H1 (cell line): ENCODE results near the gene PTPN5. TPM values are rescaled to one million over a fixed set of nuclear protein-coding genes. Genes with fewer than 3 reads are reported as not detected.

Source experiments
- CTCF ChIA-PET: fragments of 300-600 bp; sonication (Branson Sonifier 250); formaldehyde crosslinking; loops from one replicate; lab custom pipeline; 2021; ENCODE audit not compliant: partially characterized antibody; lab: Charles Lee
- POLR2A ChIA-PET: fragments of 300-600 bp; sonication (Branson Sonifier 250); formaldehyde crosslinking; loops from one replicate; lab custom pipeline; 2021; ENCODE audit warnings: inconsistent platforms; ENCODE audit not compliant: partially characterized antibody; lab: Charles Lee
- DNase-seq, 2 experiments: peaks; one replicate each; pipeline versions ENCODE4 v3.0.0 to v3.0.0-alpha.2; 2010 to 2022; ENCODE audit warnings: low spot score in 2 of 2, low read depth in 1 of 2, mixed read lengths in 1 of 2
- FAIRE-seq: peaks from 2 replicates; lab custom pipeline; 2011; peaks lifted over from hg19 to GRCh38; lab: Jason Lieb, UNC
- H2AFZ ChIP-seq: 2 replicates; pipeline ENCODE4 v1.8.1; 2012; ENCODE audit warnings: low read length, inconsistent platforms
- H2AK5ac ChIP-seq: 2 replicates; pipeline ENCODE4 v1.6.1; 2013; ENCODE audit warnings: low read depth, low read length
- H2BK120ac ChIP-seq: replicated peaks from 2 replicates; pipeline ENCODE3; 2013; ENCODE audit warnings: low read depth, low read length, inconsistent platforms
- H2BK12ac ChIP-seq: 2 replicates; pipeline ENCODE4 v1.6.1; 2013; ENCODE audit warnings: low read depth, low read length
- H2BK15ac ChIP-seq: 2 replicates; pipeline ENCODE4 v1.6.1; 2013; ENCODE audit warnings: low read length
- H2BK20ac ChIP-seq: 2 replicates; pipeline ENCODE4 v1.6.1; 2013; ENCODE audit warnings: low read length
- H2BK5ac ChIP-seq: 2 replicates; pipeline ENCODE4 v1.6.1; 2013; ENCODE audit warnings: low read depth, low read length
- H3K14ac ChIP-seq: 2 replicates; pipeline ENCODE4 v1.6.1; 2013; ENCODE audit warnings: inconsistent platforms; ENCODE audit not compliant: insufficient read length
- H3K18ac ChIP-seq: 2 replicates; pipeline ENCODE4 v1.6.1; 2013; ENCODE audit warnings: low read length; ENCODE audit errors: extremely low read depth
- H3K23ac ChIP-seq: 2 replicates; pipeline ENCODE4 v1.6.1; 2013; ENCODE audit warnings: inconsistent platforms; ENCODE audit not compliant: insufficient read length
- H3K23me2 ChIP-seq: 2 replicates; pipeline ENCODE4 v1.6.1; 2013; ENCODE audit warnings: low read depth, low read length
- H3K27ac ChIP-seq: 2 replicates; pipeline ENCODE4 v1.6.1; 2011; ENCODE audit warnings: low read depth, low read length, inconsistent platforms
- H3K27me3 ChIP-seq, 4 experiments: replicated peaks in 1 of 4; 1 replicate in 1 of 4; 2 replicates in 3 of 4; pipeline versions ENCODE4 v1.6.1 to v1.8.1; 2011 to 2013; ENCODE audit warnings: low read length in 3 of 4, mild to moderate bottlenecking in 3 of 4, inconsistent platforms in 2 of 4, mixed read lengths in 2 of 4, moderate library complexity in 1 of 4; ENCODE audit not compliant: control insufficient read depth in 3 of 4, insufficient read depth in 3 of 4; ENCODE audit errors: extremely low read depth in 1 of 4
- H3K36me3 ChIP-seq, 4 experiments: 2 replicates each; pipeline versions ENCODE4 v1.6.1 to v1.8.1; 2011 to 2013; ENCODE audit warnings: mild to moderate bottlenecking in 4 of 4, low read length in 3 of 4, moderate library complexity in 2 of 4, control low read depth in 1 of 4, inconsistent platforms in 1 of 4; ENCODE audit not compliant: insufficient read depth in 4 of 4, control insufficient read depth in 2 of 4
- H3K4ac ChIP-seq: replicated peaks from 2 replicates; pipeline ENCODE3; 2013; ENCODE audit warnings: low read length, low read depth, mixed read lengths, inconsistent platforms; ENCODE audit not compliant: insufficient read length
- H3K4me1 ChIP-seq, 4 experiments: replicated peaks in 1 of 4; 1 replicate in 1 of 4; 2 replicates in 3 of 4; pipeline versions ENCODE4 v1.6.1 to v1.8.1; 2011 to 2013; ENCODE audit warnings: low read length in 3 of 4, inconsistent platforms in 2 of 4, mixed read lengths in 1 of 4; ENCODE audit not compliant: insufficient read depth in 4 of 4, control insufficient read depth in 3 of 4
- H3K4me2 ChIP-seq, 2 experiments: 2 replicates each; pipeline versions ENCODE4 v1.6.1 to v1.8.1; 2011 to 2013; ENCODE audit warnings: low read depth in 2 of 2, low read length in 2 of 2, control low read depth in 1 of 2, inconsistent platforms in 1 of 2, mild to moderate bottlenecking in 1 of 2; ENCODE audit not compliant: insufficient read depth in 1 of 2
- H3K4me3 ChIP-seq, 4 experiments: fragments of 200-600, 300-600 bp in 1 of 4; sonication (generic), shearing (Covaris generic), sonication (Bioruptor Twin) in 1 of 4; 2 replicates each; pipeline versions ENCODE4 v1.5.1 to v1.8.1; 2011 to 2016; ENCODE audit warnings: low read length in 4 of 4, low read depth in 3 of 4, control low read depth in 2 of 4, inconsistent platforms in 2 of 4, mild to moderate bottlenecking in 2 of 4, mixed read lengths in 1 of 4, moderate library complexity in 1 of 4; ENCODE audit not compliant: insufficient read depth in 2 of 4; ENCODE audit errors: extremely low read depth in 1 of 4
- H3K56ac ChIP-seq: replicated peaks from 2 replicates; pipeline ENCODE3; 2013; ENCODE audit warnings: low read depth, mild to moderate bottlenecking, mixed read lengths, low read length, inconsistent platforms; ENCODE audit not compliant: insufficient read length
- H3K79me1 ChIP-seq: 2 replicates; pipeline ENCODE4 v1.6.1; 2013; ENCODE audit warnings: low read depth, low read length, control low read depth
- H3K79me2 ChIP-seq, 2 experiments: 2 replicates each; pipeline versions ENCODE4 v1.6.1 to v1.8.1; 2012 to 2013; ENCODE audit warnings: low read length in 2 of 2, mild to moderate bottlenecking in 2 of 2, inconsistent platforms in 1 of 2; ENCODE audit not compliant: insufficient read depth in 2 of 2, control insufficient read depth in 1 of 2
- H3K9ac ChIP-seq, 4 experiments: replicated peaks in 1 of 4; 1 replicate in 1 of 4; 2 replicates in 3 of 4; pipeline versions ENCODE4 v1.6.1 to v1.8.1; 2011 to 2013; ENCODE audit warnings: low read depth in 3 of 4, low read length in 3 of 4, control low read depth in 2 of 4, mild to moderate bottlenecking in 2 of 4, moderate library complexity in 2 of 4, inconsistent platforms in 1 of 4; ENCODE audit errors: extremely low read depth in 1 of 4
- H3K9me3 ChIP-seq, 2 experiments: 2 replicates each; pipeline versions ENCODE4 v1.6.1 to v1.8.1; 2012 to 2013; ENCODE audit warnings: mild to moderate bottlenecking in 2 of 2, moderate library complexity in 2 of 2, control low read depth in 1 of 2, inconsistent platforms in 1 of 2, low read depth in 1 of 2, low read length in 1 of 2, mixed read lengths in 1 of 2; ENCODE audit not compliant: insufficient read depth in 2 of 2
- H4K20me1 ChIP-seq, 2 experiments: replicated peaks in 1 of 2; 2 replicates each; pipeline versions ENCODE3 to v1.8.1; 2011 to 2013; ENCODE audit warnings: inconsistent platforms in 2 of 2, low read length in 2 of 2, mild to moderate bottlenecking in 1 of 2; ENCODE audit not compliant: insufficient read depth in 2 of 2, control insufficient read depth in 1 of 2
- H4K5ac ChIP-seq: 2 replicates; pipeline ENCODE4 v1.6.1; 2013; ENCODE audit warnings: low read length, low read depth, mixed read lengths, inconsistent platforms; ENCODE audit not compliant: insufficient read length
- H4K8ac ChIP-seq: 2 replicates; pipeline ENCODE4 v1.8.0; 2013; ENCODE audit warnings: mild to moderate bottlenecking, moderate library complexity, low read length, inconsistent platforms; ENCODE audit not compliant: insufficient read depth; ENCODE audit errors: extremely low read depth
- H4K91ac ChIP-seq: replicated peaks from 2 replicates; pipeline ENCODE3; 2013; ENCODE audit warnings: low read length, mixed read lengths, inconsistent platforms; ENCODE audit not compliant: insufficient read length
- YY1 ChIP-seq: IDR thresholded peaks from 2 replicates; pipeline ENCODE4 v1.6.1; 2011; ENCODE audit warnings: low read depth, mild to moderate bottlenecking, low read length
- WGBS, 2 experiments: shearing (Covaris generic) in 1 of 2; methylation state at CpG; one replicate each; pipeline versions ENCODE4 v1.1.6 to v1.1.7; 2013 to 2015; ENCODE audit warnings: low lambda C conversion rate in 2 of 2, mixed read lengths in 2 of 2, inconsistent platforms in 1 of 2, low coverage in 1 of 2, missing lambda C conversion rate in 1 of 2; ENCODE audit not compliant: insufficient replicate concordance in 2 of 2, insufficient coverage in 1 of 2, insufficient read length in 1 of 2; ENCODE audit errors: extremely low coverage in 1 of 2, missing lambda C conversion rate in 1 of 2; 5-methylcytosine and 5-hydroxymethylcytosine counted together
- polyA plus RNA-seq, 7 experiments: library from polyadenylated mRNA; depleted of rRNA in 3 of 7; stranded (reverse) in 5 of 7; unstranded in 2 of 7; fragments of >200 nt in 5 of 7; fragments of 200-250 nt in 2 of 7; gene quantifications; 1 replicate in 5 of 7; 2 replicates in 1 of 7; 4 replicates in 1 of 7; pipeline versions ENCODE4 v1.2.1 to v1.2.3, GENCODE V29; 2011 to 2013; ENCODE audit warnings: missing spikeins in 2 of 7, mixed read lengths in 2 of 7
- total RNA-seq: library from RNA; stranded (reverse); fragmentation: NEBNext Ultra II Directional; extraction: Animal tissue kit (Norgen Biotek cat#: 25700); gene quantifications from 2 replicates; pipeline ENCODE4 v1.2.1, GENCODE V29; 2021

The PTPN5 gene
- total and polyA plus RNA-seq, 2 of the 8 experiments (the other 6 are each of a cell fraction or from before 2014, with no cell fraction given), result 8.4 to 12.9 TPM

DNA sequence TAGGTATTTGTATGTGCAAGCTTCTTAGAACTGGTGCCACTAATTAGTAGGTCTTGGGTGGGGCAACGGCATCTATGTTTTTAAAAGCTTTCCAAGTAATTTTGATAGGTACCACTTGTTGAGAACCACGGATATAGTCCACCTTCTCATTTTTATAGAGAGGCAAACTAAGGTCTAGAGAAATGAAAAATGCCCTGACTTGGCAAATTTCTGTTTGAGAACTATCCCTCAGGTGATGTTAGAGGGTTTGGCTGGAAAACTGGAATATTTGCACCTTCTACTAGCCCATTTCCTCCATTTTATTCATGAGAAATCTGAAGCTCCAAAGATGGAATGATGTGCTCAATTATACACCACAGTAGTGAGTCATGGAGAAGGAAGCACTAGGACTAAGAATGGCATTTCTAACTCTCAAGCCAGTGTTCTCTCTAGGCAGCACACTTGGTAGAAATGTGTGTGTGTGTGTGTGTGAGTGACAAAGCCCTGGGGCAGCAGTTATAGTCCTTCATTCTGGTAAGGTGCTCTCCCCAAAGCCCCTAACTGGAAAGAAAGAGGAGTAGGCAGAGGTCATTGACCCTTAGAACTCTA lies 94.9 kb downstream of the PTPN5 start:
- POLR2A ChIA-PET, result no interaction called here
- no peaks in the 10 kb centered on the region for H4K20me1 ChIP-seq
- H2BK12ac ChIP-seq, result no peak overlapping the region
- H3K4ac ChIP-seq, result no peak overlapping the region
- no peak overlapping the region for H4K91ac ChIP-seq
- no peak overlapping the region for H3K18ac ChIP-seq
- FAIRE-seq (no peak), DNase-seq (no peak)
- no peak overlapping the region for H2BK20ac ChIP-seq
- peaks cover 8% of the 10 kb centered on the region for H3K23me2 ChIP-seq
- peaks cover 0 to 9% (median 2%) of the 10 kb centered on the region in 4 experiments; a peak in 3 of 7 replicates for H3K4me1 ChIP-seq
- no peak overlapping the region for H2AFZ ChIP-seq
- no peaks in the 10 kb centered on the region for H3K9me3 ChIP-seq
- H3K36me3 ChIP-seq, result no peaks in the 10 kb centered on the region
- H3K79me1 ChIP-seq, result no peaks in the 10 kb centered on the region
- no peak overlapping the region for H3K56ac ChIP-seq
- H3K4me3 ChIP-seq, result no peak overlapping the region
- H4K8ac ChIP-seq, result no peak overlapping the region
- H3K27me3 ChIP-seq, result peaks cover 0 to 7% (median 5%) of the 10 kb centered on the region in 4 experiments; a peak in 5 of 7 replicates
- no peak overlapping the region for H2BK15ac ChIP-seq
- H3K4me2 ChIP-seq, result no peak overlapping the region
- CTCF ChIA-PET, result interaction anchor here (1.8 to 3.3 kb wide), 3 partner anchors 24 to 35 kb away, joined by 4 to 18 read pairs (median 5); no protein-coding TSS in a partner anchor
- 82% methylated on average over 2 of the region's 2 CpGs; no CpG with 5 or more reads in 1 of the 2 experiments for WGBS, 2 experiments
- no peak overlapping the region for H2BK120ac ChIP-seq
- H3K79me2 ChIP-seq, result no peaks in the 10 kb centered on the region
- H4K5ac ChIP-seq, result no peak overlapping the region
- no peak overlapping the region for H3K14ac ChIP-seq
- H3K23ac ChIP-seq, result no peak overlapping the region
- H2BK5ac ChIP-seq, result no peak overlapping the region
- H3K27ac ChIP-seq, result no peak overlapping the region
- H2AK5ac ChIP-seq, result no peak overlapping the region
- H3K9ac ChIP-seq, result no peak overlapping the region
- no peak for TF ChIP-seq YY1
